HT-29 (cell line): ENCODE data around the gene ADAMTS8. TPM values are rescaled to one million over a fixed set of nuclear protein-coding genes. Genes with fewer than 3 reads are reported as not detected.

ENCODE experiments used
- DNase-seq: peaks from one replicate; pipeline ENCODE4 v3.0.0-alpha.2; 2015; ENCODE audit warnings: low spot score
- total RNA-seq: library from RNA; depleted of rRNA; stranded (reverse); fragments of >200 nt; shearing (Covaris generic); gene quantifications from 2 replicates; pipeline ENCODE4 v1.2.3, GENCODE V29; 2014; rRNA removed

Gene ADAMTS8, protein sequence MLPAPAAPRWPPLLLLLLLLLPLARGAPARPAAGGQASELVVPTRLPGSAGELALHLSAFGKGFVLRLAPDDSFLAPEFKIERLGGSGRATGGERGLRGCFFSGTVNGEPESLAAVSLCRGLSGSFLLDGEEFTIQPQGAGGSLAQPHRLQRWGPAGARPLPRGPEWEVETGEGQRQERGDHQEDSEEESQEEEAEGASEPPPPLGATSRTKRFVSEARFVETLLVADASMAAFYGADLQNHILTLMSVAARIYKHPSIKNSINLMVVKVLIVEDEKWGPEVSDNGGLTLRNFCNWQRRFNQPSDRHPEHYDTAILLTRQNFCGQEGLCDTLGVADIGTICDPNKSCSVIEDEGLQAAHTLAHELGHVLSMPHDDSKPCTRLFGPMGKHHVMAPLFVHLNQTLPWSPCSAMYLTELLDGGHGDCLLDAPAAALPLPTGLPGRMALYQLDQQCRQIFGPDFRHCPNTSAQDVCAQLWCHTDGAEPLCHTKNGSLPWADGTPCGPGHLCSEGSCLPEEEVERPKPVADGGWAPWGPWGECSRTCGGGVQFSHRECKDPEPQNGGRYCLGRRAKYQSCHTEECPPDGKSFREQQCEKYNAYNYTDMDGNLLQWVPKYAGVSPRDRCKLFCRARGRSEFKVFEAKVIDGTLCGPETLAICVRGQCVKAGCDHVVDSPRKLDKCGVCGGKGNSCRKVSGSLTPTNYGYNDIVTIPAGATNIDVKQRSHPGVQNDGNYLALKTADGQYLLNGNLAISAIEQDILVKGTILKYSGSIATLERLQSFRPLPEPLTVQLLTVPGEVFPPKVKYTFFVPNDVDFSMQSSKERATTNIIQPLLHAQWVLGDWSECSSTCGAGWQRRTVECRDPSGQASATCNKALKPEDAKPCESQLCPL
- not detected in 2 replicates for total RNA-seq

DNA sequence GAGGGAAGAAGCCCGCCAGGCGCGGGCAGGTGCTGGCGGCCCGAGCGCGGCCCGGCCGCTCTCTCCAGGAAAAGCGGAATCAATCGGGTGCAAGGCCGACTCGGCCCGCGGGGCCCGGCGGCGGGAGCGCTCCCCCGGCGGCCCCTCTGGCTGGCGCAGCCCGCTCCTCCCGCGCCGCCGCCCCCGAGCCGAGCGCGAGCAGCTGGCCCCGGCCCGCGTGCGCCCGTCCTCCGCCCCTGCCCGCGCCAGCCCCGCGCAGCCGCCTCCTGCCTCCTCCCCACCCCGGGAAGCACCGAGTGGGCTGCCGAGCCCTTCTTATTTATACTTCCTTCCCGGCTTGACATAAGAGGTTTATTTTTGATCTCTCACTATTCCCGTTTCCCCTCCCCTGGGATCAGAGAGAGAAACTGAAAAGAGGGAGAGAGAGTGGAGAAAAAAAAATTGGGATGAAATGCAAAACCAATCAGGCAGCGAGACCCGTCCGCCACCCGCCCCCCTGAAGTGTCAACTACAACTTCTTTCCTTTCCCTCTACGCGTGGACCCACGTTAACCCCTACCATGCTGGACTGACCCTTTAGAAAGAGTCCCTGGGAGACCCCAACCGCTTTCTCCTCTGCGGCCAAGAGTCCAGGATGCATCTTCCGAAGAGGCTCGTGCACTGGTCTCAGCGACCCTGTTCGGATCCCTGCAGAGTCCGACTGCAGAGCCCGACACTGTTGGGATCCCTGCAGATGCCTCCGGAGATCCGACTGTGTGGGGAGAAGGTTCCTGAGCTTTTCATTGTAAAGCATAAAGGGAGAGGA is at the start of gene ADAMTS8:
Gene ADAMTS8, minus strand, starts transcription at position 294 of the 804 bp plus-strand sequence. CDS start 323 bp downstream, outside the sequence.
- no peak for DNase-seq

DNA sequence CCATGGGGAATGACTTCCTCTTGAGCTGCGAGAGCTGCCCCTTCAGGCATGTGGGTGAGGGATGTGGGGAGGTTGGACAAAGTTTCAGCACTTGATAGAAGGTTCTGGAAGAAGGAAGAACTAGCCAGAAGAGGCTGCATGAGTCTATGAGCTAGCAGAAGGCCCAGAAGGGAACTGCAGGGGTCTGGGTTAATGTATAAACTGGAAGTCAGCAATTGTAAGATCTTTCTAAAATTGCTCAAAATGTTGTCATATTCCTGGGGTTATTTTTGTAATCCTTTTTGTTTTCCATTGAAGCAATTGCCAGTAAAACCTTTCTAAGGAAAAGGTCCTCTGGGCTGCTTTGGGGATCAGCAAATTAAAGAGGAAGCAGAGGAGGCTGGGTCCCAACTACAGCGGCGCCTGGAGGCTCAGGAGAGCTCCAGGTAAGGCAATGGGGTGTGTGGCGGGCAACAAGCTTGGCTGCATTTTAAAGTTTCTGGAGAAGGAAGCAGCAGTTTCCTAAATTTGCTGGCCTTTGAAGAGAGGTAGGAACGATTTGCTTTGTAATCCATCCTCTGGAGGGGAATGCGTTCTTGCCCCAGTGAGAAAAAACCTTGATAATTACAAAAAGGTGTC is 49.3 kb upstream of the ADAMTS8 start:
- no peak for DNase-seq

DNA sequence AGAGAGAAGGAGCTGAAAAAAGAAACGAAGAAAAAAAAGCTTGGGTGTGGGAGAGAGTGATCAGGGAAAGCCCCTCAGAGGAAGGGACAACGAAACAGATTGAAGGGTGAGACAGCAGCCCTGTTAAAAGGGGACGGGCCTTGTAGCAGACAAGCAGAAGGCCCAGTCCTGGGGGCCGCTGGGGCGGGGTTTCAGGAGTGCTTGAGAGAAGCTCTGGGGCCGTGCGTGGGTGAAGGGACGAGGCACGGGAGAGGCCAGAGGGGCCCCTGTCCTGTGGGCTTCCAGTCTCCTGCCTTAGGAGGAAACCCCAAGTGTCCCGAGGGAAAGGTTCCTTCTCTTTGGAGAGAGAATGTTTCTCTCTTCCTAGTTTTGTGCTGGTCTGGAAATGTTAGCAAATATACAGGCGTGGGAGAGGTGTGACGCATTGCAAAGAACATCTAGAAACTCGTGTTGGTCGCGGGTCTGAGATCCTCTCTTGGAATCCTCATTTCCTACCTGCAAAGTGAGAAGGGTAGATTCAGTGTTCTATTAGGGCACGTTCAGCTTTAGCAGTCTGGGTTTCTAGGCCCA is 48.6 kb upstream of the ADAMTS8 start:
- no peak for DNase-seq

DNA sequence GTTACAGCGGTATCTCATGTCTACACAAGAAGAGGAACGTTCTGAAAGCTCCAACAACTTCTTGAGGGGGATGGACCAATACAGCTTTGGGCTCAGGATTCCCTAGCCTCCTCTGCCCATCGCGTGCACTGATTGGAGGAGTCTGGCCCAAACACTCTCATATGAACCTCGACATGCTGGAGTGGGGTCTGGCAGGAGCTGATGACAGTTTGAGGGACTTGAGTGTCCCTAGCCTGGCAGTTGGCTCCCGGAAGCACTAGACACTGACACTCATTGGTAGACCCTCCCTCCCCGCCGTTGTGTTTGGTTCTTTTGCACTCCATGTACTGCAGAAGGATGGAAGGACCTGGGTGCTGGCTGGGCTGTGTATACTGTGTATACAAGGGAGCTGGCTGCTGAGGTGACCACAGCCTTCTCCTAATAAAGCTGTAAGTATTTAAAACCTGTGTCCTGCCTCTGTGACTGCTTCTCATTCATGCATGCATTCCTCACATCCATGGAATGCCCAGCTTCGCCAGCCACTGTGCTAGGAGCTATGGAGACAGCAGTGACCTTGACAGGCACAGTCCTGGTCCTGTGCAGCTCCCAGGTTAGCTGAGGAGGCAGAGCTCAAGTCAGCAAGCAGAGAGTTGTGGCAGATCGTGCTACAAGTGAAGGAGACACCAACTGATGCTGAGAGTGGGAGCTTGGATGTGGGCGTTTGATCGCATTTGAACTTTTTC is 48.0 kb upstream of the ADAMTS8 start:
- DNase-seq = no peak

DNA sequence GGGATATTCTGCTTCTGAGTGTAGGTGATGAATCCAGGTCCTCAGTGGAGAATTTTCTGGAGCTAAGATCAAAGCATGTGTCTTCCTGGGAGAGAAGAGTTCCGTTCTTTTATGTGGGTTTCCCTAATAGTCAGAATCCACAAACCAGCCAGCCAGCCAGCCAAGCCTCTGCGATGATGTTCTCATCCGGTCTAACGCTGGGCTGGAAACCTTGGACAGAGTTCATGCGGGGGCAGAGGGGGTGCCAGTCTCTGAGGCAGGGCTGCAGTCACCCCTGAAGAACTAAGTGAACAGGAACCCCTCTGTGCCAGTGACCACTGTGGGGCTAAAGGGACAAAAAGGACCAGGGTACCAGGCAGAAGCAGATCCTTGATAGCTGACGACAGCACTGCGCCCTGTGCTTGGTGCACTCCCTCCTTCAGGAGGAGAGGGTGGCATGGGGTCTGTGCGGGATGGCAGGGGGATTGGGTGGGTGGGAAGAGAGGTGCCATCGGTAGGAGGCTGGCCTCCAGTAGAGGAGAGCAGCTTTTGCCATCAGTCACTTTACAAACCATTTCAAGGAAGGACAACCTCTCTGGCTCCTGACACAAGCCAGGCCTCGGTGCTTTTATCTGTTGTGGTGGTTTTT is 47.1 kb upstream of the ADAMTS8 start:
- DNase-seq = no peak

DNA sequence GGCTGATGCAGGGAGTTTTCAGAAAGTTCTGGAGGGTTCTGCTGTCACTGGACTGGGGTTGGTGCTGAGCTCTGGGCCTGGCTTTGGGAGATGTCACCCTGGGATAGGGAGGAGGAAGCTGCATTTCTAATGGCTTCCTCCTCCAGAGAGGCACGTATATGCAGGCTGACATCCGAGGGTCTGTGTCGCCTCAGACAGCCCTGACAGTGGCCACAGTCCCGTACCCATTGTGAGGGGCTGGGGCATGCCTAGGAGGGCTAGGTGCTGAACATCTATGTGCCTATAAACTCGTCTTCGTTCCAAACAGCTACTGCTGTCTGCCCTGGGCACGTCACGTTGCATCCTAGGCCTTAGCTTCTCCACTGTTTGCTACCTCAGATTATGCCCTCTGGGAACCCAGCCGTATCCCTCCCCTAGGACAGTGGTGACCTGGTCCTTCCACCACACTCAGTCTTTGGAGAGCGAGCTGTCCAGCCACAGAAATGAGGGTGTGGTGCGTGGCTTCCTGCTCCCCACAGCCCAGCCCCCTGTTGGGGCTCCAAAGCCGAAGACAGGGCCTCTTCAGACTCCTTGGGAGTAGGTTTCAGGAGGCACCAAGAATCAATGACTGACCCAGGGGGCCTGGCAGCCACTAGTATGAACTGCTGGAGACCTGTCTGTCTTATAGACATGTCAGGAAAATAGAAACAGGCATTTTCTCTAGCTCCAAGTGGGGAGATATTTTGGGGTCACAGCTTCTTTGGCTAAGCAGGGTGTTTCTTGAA is 46.4 kb upstream of the ADAMTS8 start:
- no peak for DNase-seq

DNA sequence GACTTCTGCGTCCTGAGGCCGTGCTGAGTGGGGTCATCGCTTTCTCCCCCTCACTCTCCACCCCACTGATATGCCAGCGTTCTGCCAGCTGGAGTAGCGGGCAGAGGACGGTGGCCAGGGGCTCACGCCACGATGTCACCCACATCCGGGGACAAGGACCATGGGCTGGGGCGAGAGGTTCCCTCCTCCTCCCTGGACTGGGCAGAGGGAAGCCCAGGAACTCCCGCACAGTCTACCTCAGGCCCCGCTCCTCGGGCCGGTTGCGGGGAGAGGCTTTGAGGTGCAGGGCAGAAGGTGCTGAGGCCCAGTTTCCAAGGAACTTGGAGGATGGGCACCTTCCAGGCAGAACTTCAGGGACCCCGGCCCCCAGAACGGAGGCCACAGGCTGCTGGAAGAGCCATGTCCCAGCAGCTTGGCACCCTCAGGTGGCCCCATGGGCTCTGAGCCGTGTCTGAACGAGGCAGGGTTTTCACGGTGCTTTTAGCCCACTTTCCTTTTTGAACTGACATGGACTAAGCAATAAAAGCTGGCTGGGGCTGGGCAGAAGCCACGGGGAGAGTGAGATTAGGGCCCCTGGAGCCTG is 45.5 kb upstream of the ADAMTS8 start:
- no peak for DNase-seq

DNA sequence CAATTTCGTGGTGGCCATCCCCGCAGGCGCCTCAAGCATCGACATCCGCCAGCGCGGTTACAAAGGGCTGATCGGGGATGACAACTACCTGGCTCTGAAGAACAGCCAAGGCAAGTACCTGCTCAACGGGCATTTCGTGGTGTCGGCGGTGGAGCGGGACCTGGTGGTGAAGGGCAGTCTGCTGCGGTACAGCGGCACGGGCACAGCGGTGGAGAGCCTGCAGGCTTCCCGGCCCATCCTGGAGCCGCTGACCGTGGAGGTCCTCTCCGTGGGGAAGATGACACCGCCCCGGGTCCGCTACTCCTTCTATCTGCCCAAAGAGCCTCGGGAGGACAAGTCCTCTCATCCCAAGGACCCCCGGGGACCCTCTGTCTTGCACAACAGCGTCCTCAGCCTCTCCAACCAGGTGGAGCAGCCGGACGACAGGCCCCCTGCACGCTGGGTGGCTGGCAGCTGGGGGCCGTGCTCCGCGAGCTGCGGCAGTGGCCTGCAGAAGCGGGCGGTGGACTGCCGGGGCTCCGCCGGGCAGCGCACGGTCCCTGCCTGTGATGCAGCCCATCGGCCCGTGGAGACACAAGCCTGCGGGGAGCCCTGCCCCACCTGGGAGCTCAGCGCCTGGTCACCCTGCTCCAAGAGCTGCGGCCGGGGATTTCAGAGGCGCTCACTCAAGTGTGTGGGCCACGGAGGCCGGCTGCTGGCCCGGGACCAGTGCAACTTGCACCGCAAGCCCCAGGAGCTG is 44.8 kb upstream of the ADAMTS8 start:
- no peak for DNase-seq

DNA sequence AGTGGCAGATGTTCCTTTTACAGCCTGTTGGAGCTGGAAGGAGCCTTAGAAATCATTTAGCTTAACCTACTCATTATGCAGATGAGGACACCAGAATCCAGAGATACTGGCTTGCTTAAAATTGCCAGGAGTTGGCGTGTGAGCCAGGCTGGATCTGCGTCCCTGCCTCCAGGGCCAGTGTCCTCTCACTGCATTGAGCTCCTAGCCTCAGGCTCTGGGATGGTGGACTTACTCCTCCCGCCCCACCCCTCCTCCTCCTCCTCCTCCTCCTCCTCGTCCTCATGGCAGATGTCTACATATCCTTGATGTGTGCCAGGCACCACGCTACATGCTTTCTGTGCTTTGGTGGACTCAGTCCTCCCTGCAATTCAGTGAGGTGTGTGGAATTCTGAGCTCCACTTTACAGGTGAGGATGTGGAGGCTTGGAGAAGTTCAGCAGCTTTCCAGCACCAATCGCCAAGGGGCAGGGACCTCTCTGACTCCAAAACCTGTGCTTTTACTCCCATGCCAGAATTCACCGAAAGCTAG is 44.1 kb upstream of the ADAMTS8 start:
- no peak for DNase-seq

DNA sequence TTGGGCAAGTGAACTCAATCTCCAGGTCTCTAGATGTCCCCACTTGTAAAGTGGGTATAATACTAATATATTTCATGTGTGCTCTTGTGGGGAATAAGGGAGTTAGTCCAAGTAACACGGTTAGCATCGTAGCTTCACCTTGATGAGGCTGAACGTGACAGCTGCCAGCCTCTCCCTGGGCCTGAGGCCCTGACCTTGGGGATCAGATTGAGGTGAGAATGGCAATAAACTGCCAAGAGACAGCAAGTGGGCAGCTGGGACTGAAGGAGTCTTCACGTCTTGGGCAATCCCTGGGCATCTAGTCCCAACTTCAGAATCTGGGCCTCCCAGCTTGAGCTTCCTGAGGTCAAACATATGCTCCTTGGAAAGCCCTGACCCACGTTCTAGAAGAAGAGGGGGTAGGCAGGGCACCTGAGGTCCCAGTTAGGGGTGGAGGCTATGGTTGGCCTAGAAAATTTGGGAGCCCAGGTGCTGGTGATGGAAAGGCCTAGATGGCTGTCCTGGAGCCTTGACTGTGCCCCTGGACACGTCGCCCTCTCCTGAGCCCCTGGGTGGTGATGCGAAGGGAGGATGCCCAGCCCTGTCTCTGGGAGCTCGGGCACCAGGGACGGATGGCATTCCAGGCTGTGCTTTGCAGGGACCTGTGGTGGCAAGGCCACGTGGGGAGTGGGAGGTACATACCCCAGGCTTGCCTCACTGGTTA is 43.5 kb upstream of the ADAMTS8 start:
- no peak for DNase-seq

DNA sequence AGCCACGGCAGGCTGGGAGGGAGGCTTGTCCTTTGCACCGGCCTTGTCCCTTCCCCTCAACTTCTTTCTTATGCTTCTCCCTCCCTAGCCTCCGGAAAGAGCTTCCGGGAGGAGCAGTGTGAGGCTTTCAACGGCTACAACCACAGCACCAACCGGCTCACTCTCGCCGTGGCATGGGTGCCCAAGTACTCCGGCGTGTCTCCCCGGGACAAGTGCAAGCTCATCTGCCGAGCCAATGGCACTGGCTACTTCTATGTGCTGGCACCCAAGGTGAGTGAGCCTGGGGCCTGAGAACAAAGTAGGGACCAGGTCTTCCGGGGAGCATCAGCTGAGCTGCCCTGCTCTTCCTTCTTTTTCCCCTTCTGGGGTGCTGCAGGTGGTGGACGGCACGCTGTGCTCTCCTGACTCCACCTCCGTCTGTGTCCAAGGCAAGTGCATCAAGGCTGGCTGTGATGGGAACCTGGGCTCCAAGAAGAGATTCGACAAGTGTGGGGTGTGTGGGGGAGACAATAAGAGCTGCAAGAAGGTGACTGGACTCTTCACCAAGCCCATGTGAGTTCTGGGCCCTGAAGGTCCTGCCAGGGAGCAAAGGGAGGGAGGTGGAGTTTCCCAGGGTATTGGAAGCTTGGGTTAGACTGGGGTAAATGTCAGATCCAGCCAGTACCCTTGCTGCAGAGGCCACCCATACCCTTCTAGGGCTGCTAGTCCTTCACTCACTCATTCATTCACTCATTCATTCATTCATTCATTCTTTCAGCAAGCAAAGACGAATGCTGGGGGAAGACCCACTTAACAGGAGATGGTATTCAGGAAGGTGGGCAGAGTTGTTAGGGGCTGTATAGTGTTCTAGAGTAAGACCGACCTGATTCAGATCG is 42.7 kb upstream of the ADAMTS8 start:
- no peak for DNase-seq

DNA sequence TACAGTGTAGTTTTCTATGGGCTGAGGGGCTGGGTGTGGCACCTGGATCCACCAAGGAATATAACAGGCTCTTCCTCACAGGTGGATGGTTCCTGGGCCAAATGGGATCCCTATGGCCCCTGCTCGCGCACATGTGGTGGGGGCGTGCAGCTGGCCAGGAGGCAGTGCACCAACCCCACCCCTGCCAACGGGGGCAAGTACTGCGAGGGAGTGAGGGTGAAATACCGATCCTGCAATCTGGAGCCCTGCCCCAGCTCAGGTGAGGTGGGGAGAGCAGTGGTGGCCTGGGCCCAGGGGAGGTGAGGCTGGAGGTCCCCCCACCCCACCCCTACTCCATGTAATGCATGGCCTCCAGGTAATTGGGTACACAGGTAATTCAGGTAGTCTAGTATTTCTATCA is 40.8 kb upstream of the ADAMTS8 start:
- no peak for DNase-seq

DNA sequence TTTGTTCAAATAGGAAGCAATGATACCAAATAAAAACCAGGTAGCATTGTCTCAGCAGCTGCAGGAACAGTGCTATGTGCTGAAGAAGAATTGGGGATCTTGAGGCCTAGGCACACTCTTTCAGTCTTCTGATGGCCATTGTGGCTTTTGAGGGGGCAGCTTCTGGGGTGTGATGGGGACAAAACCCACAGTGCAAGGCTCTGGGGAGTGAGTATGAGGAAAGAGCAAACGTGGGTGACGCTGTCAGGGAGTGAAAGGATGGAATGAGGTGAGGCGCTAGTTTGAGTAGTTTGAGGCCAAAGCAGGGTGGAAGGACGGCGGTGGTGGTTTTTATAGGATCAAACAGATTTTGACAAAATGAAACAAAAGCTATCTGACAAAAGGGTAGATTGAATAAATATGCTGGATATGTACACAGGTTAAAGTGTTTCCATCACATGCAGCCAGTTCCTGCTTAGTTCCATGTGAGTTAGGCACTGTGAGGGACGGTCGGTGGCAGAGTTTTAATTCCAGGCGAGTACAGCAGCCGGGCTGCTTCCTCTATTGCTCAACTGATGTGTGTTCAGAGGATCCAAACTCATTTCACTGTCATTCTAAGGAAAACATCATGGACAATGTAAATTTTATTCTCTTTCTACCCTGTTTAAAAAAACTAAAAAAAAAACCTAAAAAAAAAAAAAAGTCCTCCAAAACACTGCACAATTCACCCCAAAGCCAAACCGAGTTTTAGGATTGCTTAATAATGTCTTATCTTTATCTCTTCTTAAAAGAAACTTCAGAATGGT is 38.9 kb upstream of the ADAMTS8 start:
- DNase-seq = no peak

DNA sequence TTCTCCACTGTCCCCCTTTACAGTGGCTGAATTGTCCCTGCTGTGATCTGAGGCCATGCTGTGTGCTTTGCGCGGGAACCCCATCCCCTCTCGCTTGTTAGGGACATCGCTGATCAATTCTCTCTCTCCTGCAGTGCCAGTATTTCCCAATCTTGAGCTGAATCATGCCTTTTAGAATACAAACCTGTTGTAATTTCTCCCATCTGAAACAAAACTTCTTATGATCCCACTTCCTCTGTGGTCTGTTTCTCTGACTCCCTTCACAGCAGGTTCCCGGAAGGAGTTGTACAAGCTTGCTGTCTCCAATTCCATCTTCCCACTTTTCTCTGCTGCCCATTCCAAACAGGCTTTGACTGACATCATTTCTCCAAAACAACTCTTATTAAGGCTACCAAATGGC is 36.9 kb upstream of the ADAMTS8 start:
- no peak for DNase-seq

DNA sequence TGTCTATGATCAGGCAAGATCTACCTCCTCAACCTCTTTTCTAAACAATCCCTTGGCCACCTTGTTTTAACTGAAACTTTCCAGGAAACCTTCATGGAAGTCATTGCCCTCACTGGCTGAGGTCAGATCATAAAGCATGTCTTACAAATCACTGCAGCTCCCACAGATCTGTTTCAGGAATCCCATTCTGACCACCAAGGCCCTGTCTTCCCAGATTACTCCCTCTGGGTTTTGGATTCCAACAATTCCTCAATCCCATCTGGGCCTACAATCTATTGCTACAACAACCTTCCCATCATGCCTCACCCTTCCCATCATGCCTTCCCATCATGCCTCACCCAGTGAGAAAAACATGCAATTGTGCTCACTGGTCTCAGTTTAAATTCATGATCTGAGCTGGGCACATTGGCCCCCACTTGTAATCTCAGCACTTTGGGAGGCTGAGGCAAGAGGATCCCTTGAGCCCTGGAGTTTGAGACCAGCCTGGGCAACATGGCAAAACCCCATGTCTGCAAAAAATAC is 35.9 kb upstream of the ADAMTS8 start:
- DNase-seq = no peak
